ENCODE results near the gene MST1R. TPM values are rescaled to one million over a fixed set of nuclear protein-coding genes. Genes with fewer than 3 reads are reported as not detected.

MST1R gene
- total RNA-seq, 1 donor from 2014 or later, result 0.57 TPM

- no peak for FAIRE-seq
- Histone ChIP-seq H3K27ac (ENCODE audit: low read depth, low read length) (no peak overlapping the region), H3K4me1 (ENCODE audit: insufficient read depth, low read length) (no peaks in the 10 kb centered on the region), H3K4me2 (ENCODE audit: low read length) (no peak overlapping the region), H3K9ac (ENCODE audit: low read length) (no peak overlapping the region), H4K20me1 (ENCODE audit: insufficient read depth, low read length) (no peaks in the 10 kb centered on the region), H3K4me3 (ENCODE audit: insufficient read depth, low read depth, low read length) (no peak overlapping the region), H3K9me3 (ENCODE audit: insufficient read depth, low read depth, low read length) (no peaks in the 10 kb centered on the region), H3K36me3 (ENCODE audit: insufficient read depth, low read length) (no peaks in the 10 kb centered on the region), H3K27me3 (ENCODE audit: insufficient read depth, low read length) (peaks cover 6% of the 10 kb centered on the region), H2AFZ (ENCODE audit: low read depth, low read length) (no peak overlapping the region), H3K79me2 (ENCODE audit: insufficient read depth, low read length) (no peaks in the 10 kb centered on the region)
- peaks cover 3% of the 10 kb centered on the region for H3K36me3 Mint-ChIP-seq (ENCODE audit: low read depth, unreplicated experiment)
- TF ChIP-seq, protein P1, sequence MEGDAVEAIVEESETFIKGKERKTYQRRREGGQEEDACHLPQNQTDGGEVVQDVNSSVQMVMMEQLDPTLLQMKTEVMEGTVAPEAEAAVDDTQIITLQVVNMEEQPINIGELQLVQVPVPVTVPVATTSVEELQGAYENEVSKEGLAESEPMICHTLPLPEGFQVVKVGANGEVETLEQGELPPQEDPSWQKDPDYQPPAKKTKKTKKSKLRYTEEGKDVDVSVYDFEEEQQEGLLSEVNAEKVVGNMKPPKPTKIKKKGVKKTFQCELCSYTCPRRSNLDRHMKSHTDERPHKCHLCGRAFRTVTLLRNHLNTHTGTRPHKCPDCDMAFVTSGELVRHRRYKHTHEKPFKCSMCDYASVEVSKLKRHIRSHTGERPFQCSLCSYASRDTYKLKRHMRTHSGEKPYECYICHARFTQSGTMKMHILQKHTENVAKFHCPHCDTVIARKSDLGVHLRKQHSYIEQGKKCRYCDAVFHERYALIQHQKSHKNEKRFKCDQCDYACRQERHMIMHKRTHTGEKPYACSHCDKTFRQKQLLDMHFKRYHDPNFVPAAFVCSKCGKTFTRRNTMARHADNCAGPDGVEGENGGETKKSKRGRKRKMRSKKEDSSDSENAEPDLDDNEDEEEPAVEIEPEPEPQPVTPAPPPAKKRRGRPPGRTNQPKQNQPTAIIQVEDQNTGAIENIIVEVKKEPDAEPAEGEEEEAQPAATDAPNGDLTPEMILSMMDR (IDR thresholded peaks at IDR 0.05; ENCODE audit: insufficient read depth, low read depth, low read length), result no peak
- TF ChIP-seq EZH2 (IDR thresholded peaks at IDR 0.05; ENCODE audit: insufficient read depth, low read length), result no peak
- H3K4me1 Mint-ChIP-seq (ENCODE audit: low read depth, unreplicated experiment), result no peaks in the 10 kb centered on the region
- peaks cover 32% of the 10 kb centered on the region for H3K27me3 Mint-ChIP-seq (ENCODE audit: low read depth, unreplicated experiment)
- H3K4me3 Mint-ChIP-seq (ENCODE audit: unreplicated experiment), result no peak overlapping the region
- DNase-seq (ENCODE audit: low read depth), result no peak
- H3K27ac Mint-ChIP-seq (ENCODE audit: unreplicated experiment), result no peak overlapping the region
- H3K9me3 Mint-ChIP-seq (ENCODE audit: unreplicated experiment), result peaks cover 6% of the 10 kb centered on the region
Observed at GRCh38 chr3:49877716-49878115, 26.0 kb downstream of the MST1R start.

DNA sequence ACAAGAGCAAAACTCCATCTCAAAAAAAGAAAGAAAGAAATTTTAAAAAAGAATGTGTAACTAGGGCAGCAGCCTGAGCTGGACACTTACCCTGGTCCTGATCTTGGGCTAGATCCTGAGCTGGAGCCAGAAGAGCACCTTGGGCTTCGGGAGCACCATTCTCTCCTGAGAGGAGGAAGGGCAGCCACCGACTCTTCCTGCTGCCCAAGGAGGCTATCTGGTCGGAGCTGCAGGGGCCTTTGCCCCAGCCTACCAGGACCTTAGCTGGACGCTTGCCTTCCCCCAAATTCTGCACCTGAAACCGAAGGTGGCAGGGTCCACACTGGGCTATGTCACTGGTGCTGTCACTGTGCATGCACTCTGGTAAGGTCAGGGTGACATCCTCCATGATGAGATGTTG is 27.1 kb downstream of the MST1R start:
- Mint-ChIP-seq H3K27me3 (ENCODE audit: low read depth, unreplicated experiment) (peaks cover 32% of the 10 kb centered on the region), H3K9me3 (ENCODE audit: unreplicated experiment) (peaks cover 6% of the 10 kb centered on the region), H3K36me3 (ENCODE audit: low read depth, unreplicated experiment) (peaks cover 3% of the 10 kb centered on the region), H3K4me3 (ENCODE audit: unreplicated experiment) (no peak overlapping the region), H3K27ac (ENCODE audit: unreplicated experiment) (no peak overlapping the region), H3K4me1 (ENCODE audit: low read depth, unreplicated experiment) (no peaks in the 10 kb centered on the region)
- H3K4me2 ChIP-seq (ENCODE audit: low read length), result no peak overlapping the region
- TF ChIP-seq EZH2 (IDR thresholded peaks at IDR 0.05; ENCODE audit: insufficient read depth, low read length), result no peak
- TF ChIP-seq, protein P1 (IDR thresholded peaks at IDR 0.05; ENCODE audit: insufficient read depth, low read depth, low read length), result no peak
- no peaks in the 10 kb centered on the region for H3K4me1 ChIP-seq (ENCODE audit: insufficient read depth, low read length)
- H3K27me3 ChIP-seq (ENCODE audit: insufficient read depth, low read length), result peaks cover 4% of the 10 kb centered on the region
- DNase-seq (ENCODE audit: low read depth), result no peak
- no peaks in the 10 kb centered on the region for H3K9me3 ChIP-seq (ENCODE audit: insufficient read depth, low read depth, low read length)
- no peak overlapping the region for H3K27ac ChIP-seq (ENCODE audit: low read depth, low read length)
- H3K9ac ChIP-seq (ENCODE audit: low read length), result no peak overlapping the region
- FAIRE-seq, result no peak
- no peak overlapping the region for H2AFZ ChIP-seq (ENCODE audit: low read depth, low read length)
- no peak overlapping the region for H3K4me3 ChIP-seq (ENCODE audit: insufficient read depth, low read depth, low read length)
- no peaks in the 10 kb centered on the region for H3K79me2 ChIP-seq (ENCODE audit: insufficient read depth, low read length)
- H4K20me1 ChIP-seq (ENCODE audit: insufficient read depth, low read length), result no peaks in the 10 kb centered on the region
- no peaks in the 10 kb centered on the region for H3K36me3 ChIP-seq (ENCODE audit: insufficient read depth, low read length)

- FAIRE-seq, result no peak
- H3K9me3 Mint-ChIP-seq (ENCODE audit: unreplicated experiment), result peaks cover 6% of the 10 kb centered on the region
- Histone ChIP-seq H3K27ac (ENCODE audit: low read depth, low read length) (no peak overlapping the region), H3K79me2 (ENCODE audit: insufficient read depth, low read length) (no peaks in the 10 kb centered on the region), H3K36me3 (ENCODE audit: insufficient read depth, low read length) (no peaks in the 10 kb centered on the region), H4K20me1 (ENCODE audit: insufficient read depth, low read length) (no peaks in the 10 kb centered on the region), H3K9ac (ENCODE audit: low read length) (no peak overlapping the region), H3K4me2 (ENCODE audit: low read length) (no peak overlapping the region), H3K4me3 (ENCODE audit: insufficient read depth, low read depth, low read length) (no peak overlapping the region), H3K4me1 (ENCODE audit: insufficient read depth, low read length) (no peaks in the 10 kb centered on the region), H3K27me3 (ENCODE audit: insufficient read depth, low read length) (peaks cover 9% of the 10 kb centered on the region), H2AFZ (ENCODE audit: low read depth, low read length) (no peak overlapping the region), H3K9me3 (ENCODE audit: insufficient read depth, low read depth, low read length) (no peaks in the 10 kb centered on the region)
- TF ChIP-seq, protein P1 (IDR thresholded peaks at IDR 0.05; ENCODE audit: insufficient read depth, low read depth, low read length), result no peak
- TF ChIP-seq EZH2 (IDR thresholded peaks at IDR 0.05; ENCODE audit: insufficient read depth, low read length), result no peak
- DNase-seq (ENCODE audit: low read depth), result no peak
- H3K36me3 Mint-ChIP-seq (ENCODE audit: low read depth, unreplicated experiment), result peaks cover 3% of the 10 kb centered on the region
- no peak overlapping the region for H3K4me3 Mint-ChIP-seq (ENCODE audit: unreplicated experiment)
- H3K27me3 Mint-ChIP-seq (ENCODE audit: low read depth, unreplicated experiment), result peaks cover 44% of the 10 kb centered on the region
- no peak overlapping the region for H3K27ac Mint-ChIP-seq (ENCODE audit: unreplicated experiment)
- no peaks in the 10 kb centered on the region for H3K4me1 Mint-ChIP-seq (ENCODE audit: low read depth, unreplicated experiment)
Observed at GRCh38 chr3:49873623-49874022, 30.1 kb downstream of the MST1R start.

All from astrocyte (in vitro differentiated cells and primary cell).